HG03378 (cell line): ENCODE data around the gene IGFBP1.
"Not testable (repeated sequence)": the region's sequence is repeated elsewhere in the genome, so short reads cannot be mapped to it uniquely, and the experiment has no call there.

Experiments
- ATAC-seq: cut with Tn5 transposase; IDR thresholded peaks from one replicate; pipeline ENCODE4 v1.9.1; 2021; ENCODE audit warnings: mild to moderate bottlenecking, moderate library complexity; ENCODE audit not compliant: unreplicated experiment

The IGFBP1 gene

DNA sequence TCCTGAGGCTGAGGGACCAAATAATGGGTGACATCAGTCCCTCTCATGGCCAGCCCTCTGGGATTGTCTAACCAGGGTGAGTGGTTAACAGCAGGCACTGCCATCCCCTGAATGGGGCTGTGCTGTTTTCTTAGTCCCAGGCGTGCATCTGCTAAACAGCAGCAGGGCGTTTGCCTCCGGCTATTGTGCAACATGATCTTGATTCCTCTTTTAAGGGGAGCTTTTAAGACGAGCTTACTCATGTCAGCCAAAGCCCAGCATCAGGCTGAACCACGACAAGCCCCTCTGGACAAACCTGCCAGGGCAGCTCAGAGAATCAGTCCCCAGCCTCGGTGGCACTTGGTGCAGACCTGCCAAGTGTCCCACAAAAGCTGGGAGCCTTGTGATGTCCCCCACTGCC, 49.0 kb downstream of the IGFBP1 start:
- ATAC-seq: no peak

- no peak for ATAC-seq
Measured at GRCh38 chr7:45937862-45938261, 49.6 kb downstream of the IGFBP1 start.

GRCh38 chr7:45938626-45939302, 50.5 kb downstream of the IGFBP1 start:
- ATAC-seq: no peak

DNA sequence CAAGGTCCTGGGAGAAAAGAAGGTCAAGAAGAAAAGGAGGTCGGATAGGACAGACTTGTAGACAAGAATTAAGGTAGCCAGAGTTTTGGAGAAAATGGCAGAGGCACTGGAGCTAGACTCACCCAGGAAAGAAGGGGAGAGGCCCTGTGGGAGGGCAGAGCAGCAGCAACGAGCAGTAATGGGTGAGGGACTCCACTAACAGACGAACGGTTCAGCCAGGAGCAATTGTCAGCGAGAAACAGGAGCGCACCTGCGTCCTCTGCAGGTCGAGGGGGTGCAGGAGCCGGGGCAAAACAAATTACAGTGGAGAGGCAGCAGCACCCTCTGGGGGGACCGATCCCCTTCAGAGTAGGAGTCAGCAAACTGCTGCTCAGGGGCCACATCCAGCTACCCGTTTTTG, 51.3 kb downstream of the IGFBP1 start:
- no peak for ATAC-seq

DNA sequence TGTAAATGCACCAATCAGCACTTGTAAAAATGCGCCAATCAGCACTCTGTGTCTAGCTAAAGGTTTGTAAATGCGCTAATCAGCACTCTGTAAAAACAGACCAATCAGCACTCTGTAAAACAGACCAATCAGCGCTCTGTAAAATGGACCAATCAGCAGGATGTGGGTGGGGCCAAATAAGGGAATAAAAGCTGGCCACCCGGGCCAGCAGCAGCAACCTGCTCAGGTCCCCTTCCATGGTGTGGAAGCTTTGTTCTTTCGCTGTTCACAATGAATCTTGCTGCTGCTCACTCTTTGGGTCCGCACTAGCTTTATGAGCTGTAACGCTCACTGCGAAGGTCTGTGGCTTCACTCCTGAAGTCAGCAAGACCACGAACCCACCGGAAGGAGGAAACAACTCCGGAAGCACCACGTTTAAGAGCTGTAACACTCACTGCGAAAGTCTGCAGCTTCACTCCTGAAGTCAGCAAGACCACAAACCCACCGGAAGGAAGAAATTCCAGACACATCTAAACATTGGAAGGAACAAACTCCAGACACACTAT, 52.0 kb downstream of the IGFBP1 start:
- ATAC-seq: not testable (repeated sequence)

DNA sequence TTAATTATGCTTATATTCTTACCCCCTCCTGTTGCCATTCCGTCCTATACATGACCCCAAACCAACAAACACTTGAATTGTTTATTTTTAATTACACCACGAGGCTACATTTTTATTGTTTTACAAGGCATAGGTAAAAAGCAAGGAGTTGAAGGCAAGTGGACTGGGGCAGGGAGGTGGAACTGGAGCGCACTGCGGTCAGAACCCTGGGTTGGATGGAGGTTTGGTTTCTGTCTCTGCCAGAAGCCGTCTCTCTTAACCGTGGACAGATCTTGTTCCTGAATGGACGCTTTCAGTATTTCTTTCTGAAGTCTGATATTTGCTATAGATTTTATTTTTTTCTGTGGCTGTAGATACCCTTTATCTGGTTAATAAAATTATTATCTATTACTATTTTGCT, 52.7 kb downstream of the IGFBP1 start:
- ATAC-seq: no peak
